Effector memory CD4-positive, alpha-beta T cell (primary cell): ENCODE results near the gene SBK2.

ENCODE experiments used
- DNase-seq, 3 donors: peaks; one replicate each; pipeline ENCODE4 v3.0.0-alpha.2; 2020
- H3K27ac ChIP-seq: 2 replicates; pipeline ENCODE4 v1.7.0; 2013; ENCODE audit warnings: mild to moderate bottlenecking, low read length, moderate library complexity; ENCODE audit not compliant: insufficient read depth, poor library complexity, severe bottlenecking
- H3K27me3 ChIP-seq: replicated peaks from 2 replicates; pipeline ENCODE4 v1.7.0; 2013; ENCODE audit warnings: mild to moderate bottlenecking, low read length; ENCODE audit not compliant: insufficient read depth, control insufficient read depth, poor library complexity, severe bottlenecking
- H3K36me3 ChIP-seq: 2 replicates; pipeline ENCODE4 v1.7.0; 2013; ENCODE audit warnings: mild to moderate bottlenecking, low read length, moderate library complexity; ENCODE audit not compliant: control insufficient read depth, insufficient read depth
- H3K4me1 ChIP-seq: 2 replicates; pipeline ENCODE4 v1.7.0; 2013; ENCODE audit warnings: low read length, mild to moderate bottlenecking; ENCODE audit not compliant: control insufficient read depth, insufficient read depth, poor library complexity, severe bottlenecking
- H3K4me3 ChIP-seq: 2 replicates; pipeline ENCODE4 v1.7.0; 2013; ENCODE audit warnings: low read length, low read depth, mild to moderate bottlenecking; ENCODE audit not compliant: insufficient read depth, poor library complexity, severe bottlenecking
- H3K9me3 ChIP-seq: 2 replicates; pipeline ENCODE4 v1.7.0; 2013; ENCODE audit warnings: mild to moderate bottlenecking, low read length, moderate library complexity; ENCODE audit not compliant: control insufficient read depth

SBK2 gene

DNA sequence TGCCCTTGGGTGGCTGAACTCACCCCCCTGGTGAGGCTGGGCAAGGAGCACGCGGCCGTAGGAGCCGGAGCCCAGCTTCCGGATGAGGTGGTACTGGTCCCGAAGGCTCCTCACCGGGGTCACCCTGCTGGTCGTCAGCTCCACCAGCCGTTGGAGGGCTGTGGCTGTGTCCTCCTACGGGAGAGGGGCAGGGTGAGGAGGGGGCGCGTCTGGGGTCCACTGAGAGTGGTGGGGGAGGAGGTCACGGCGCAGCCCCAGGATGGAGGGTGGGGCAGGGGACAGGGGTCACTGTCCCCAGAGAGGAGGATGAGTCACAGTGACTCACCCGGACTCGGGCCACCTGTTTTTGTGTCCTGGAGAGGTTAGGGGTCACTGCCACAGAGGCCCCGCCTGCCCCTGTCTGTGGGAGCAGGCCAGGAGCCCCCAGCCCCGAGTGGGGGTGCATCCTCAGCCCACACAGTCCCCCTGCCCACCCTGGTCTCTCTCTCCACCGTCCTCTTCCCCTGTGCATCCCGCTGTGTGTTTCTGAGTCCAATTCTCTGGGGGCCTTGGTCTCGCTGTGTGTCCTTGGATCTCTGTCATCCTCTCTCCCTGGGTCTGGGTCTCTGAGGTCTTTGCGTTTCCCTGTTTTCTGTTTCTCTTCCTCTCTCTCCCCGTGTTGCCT lies 8.0 kb upstream of the SBK2 start:
- Histone ChIP-seq H3K36me3 (no peaks in the 10 kb centered on the region), H3K4me3 (no peak overlapping the region), H3K27ac (no peak overlapping the region), H3K27me3 (no peaks in the 10 kb centered on the region), H3K4me1 (no peaks in the 10 kb centered on the region), H3K9me3 (no peaks in the 10 kb centered on the region)
- DNase-seq, result no peak

DNA sequence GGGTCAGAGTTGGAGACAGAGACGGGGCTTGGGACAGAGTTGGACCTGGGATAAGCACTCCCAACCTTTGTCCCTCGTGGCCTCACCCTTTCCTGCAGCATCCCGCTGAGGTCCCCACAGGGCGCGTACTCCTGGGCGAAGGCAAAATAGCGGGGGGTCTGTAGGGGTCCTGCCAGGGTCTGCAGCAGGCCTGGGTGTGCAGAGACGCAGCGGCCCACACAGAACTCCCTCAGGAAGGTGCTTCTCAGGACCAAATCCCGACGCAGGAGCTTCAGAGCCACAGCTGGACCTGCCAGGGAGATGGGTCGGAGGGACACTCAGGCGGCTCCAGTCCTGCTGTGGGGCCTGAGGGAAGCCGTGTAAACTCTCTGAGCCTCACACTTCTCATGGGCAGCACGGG lies 7.1 kb upstream of the SBK2 start:
- Histone ChIP-seq H3K9me3 (no peaks in the 10 kb centered on the region), H3K27me3 (no peaks in the 10 kb centered on the region), H3K27ac (no peak overlapping the region), H3K36me3 (no peaks in the 10 kb centered on the region), H3K4me1 (no peaks in the 10 kb centered on the region), H3K4me3 (no peak overlapping the region)
- no peak for DNase-seq

DNA sequence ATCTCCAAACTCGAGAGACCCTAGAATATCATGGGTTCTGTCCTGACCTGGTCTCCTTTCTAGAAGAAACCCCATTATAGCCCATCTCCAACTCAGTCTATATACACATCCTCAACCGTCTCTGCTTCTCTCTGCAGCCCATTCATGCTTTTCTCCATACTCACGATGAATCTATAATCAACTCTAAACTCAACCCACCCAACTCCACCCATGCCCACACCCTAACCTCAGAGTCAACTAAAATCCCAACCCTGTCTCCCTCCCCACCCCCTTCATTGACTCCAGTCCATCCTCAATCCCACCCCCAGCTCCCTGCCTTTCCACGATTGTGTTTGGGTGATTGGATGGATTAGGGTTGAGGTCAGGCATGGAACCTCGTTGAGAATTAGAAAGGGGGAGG lies 6.6 kb upstream of the SBK2 start:
- Histone ChIP-seq H3K9me3 (no peaks in the 10 kb centered on the region), H3K27ac (no peak overlapping the region), H3K36me3 (no peaks in the 10 kb centered on the region), H3K4me1 (no peaks in the 10 kb centered on the region), H3K4me3 (no peak overlapping the region), H3K27me3 (no peaks in the 10 kb centered on the region)
- DNase-seq, result no peak

DNA sequence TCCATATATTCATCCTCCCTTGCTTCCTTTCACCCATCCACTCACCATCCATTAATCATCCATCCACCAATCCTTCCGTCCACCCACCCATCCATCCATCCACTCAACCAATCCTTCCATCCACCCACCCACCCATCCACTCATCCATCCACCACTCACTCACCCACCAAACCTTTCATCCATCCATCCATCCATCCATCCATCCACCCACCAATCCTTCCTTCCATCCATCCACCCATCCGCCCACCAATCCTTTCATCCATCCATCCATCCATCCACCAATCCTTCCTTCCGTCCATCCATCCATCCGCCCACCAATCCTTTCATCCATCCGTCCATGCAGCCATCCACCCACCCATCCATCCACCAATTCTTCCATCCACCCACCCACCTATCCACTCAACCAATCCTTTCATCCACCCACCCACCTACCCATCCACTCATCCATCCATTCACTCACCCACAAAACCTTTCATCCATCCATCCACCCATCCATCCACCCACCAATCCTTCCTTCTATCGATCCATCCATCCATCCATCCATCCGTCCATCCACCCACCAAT lies 5.4 kb upstream of the SBK2 start:
- H3K36me3 ChIP-seq, result no peaks in the 10 kb centered on the region
- no peak for DNase-seq
- H3K4me3 ChIP-seq, result no peak overlapping the region
- H3K27me3 ChIP-seq, result no peaks in the 10 kb centered on the region
- no peaks in the 10 kb centered on the region for H3K9me3 ChIP-seq
- no peaks in the 10 kb centered on the region for H3K4me1 ChIP-seq
- no peak overlapping the region for H3K27ac ChIP-seq

DNA sequence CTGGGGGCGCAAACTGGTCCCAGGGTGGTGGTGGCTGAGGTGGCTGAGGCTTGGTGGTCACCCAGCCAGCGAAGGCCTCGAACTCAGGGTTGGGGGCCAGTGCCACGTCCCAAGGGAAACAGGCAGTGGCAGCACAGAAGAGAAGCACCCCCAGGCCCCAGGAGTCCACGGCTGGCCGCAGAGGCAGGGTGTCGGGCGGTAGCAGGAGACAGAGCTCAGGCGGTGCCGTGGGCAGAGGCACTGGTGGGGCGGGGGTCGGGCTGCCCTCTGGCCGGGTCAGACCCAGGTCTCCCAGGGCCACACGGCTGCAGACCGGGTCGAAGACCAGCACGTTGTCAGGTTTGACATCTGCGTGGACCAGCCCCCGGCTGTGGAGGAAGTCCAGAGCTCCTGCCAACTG lies 4.2 kb upstream of the SBK2 start:
- Histone ChIP-seq H3K4me1 (no peaks in the 10 kb centered on the region), H3K27ac (no peak overlapping the region), H3K9me3 (no peaks in the 10 kb centered on the region), H3K4me3 (no peak overlapping the region), H3K36me3 (no peaks in the 10 kb centered on the region), H3K27me3 (no peaks in the 10 kb centered on the region)
- no peak for DNase-seq

DNA sequence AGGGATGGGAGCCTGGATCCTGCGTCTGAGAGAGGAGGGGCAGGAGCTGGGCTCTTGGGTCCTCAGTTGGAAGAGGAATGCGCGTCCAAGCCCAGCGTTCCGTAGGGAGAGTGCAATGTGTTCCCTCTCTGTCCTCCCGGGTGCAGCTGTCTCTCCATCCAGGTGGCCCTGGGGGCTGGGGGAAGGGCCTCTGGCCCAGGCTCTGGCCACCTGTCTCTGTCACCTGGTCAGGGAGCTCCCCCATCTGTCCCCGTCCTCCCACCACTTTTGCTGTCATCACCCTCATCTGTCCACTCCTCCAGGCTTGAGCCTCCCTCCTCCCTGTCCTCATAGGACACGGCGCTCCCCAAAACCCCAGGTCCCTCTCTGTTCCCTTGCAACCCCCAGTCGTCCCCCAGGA lies 3.7 kb upstream of the SBK2 start:
- no peaks in the 10 kb centered on the region for H3K4me1 ChIP-seq
- H3K9me3 ChIP-seq, result no peaks in the 10 kb centered on the region
- H3K27me3 ChIP-seq, result no peaks in the 10 kb centered on the region
- DNase-seq, result no peak
- H3K27ac ChIP-seq, result no peak overlapping the region
- H3K4me3 ChIP-seq, result no peak overlapping the region
- no peaks in the 10 kb centered on the region for H3K36me3 ChIP-seq

DNA sequence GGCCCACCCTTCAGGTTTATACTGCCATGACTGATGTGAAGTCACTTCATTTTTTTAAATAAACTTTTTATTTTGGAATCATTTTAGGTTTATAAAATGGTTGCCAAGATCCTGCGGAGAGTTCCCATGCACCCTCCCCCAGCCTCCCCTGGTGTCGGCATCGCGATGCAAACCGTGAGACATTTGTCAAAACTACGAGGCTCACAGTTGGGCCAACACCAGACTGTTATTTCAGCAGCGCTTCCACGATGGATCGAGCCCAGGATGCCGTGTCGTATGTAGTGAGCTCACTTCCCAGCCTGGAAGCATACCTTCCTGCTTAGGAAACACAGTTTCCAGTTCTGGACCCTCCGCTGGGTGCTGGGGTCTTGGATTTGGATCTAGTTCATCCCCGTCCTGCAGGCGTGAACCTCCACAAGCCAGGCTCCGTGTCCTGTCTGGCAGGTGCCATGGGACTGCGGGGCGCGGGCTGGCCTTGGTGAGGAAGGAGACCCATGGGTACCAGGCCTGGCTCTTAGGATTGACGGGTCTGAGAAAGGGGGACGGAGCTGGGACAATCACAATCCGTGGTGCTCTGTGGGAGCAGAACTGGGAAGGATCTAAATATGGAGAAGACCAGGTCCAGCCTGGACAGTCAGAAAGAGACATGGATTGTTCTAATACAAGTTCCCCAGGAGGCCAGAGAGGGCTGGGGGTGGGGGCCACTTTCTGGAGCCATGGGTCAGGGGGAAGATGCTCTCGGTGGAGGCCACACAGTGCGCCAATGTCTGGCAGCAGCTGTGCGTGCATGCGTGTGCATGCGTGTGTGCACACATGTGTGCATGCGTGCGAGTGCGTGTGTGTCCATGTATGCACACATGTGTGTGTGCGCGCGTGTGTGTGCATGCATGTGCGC lies 2.4 kb upstream of the SBK2 start:
- Histone ChIP-seq H3K36me3 (no peaks in the 10 kb centered on the region), H3K9me3 (no peaks in the 10 kb centered on the region), H3K27me3 (no peaks in the 10 kb centered on the region), H3K27ac (no peak overlapping the region), H3K4me3 (no peak overlapping the region), H3K4me1 (no peaks in the 10 kb centered on the region)
- no peak for DNase-seq

DNA sequence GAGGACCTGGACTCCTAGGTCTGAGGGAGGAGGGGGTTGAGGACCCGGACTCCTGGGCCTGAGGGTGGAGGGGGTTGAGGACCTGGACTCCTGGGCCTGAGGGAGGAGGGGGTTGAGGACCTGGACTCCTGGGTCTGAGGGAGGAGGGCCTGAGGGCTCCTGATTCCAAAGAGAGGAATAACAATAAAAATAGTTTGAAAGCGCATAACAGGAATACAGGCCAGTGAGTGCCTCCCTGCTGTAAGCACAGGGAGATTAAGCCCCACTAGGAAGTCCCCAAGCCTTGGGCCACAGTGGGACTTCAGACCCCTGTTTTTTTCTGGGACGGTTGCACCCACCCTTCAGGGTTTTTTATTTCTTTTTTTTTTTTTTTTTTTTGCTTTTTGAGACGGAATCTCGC lies 1.2 kb upstream of the SBK2 start:
- DNase-seq, result no peak
- Histone ChIP-seq H3K4me1 (no peaks in the 10 kb centered on the region), H3K27me3 (no peaks in the 10 kb centered on the region), H3K9me3 (no peaks in the 10 kb centered on the region), H3K4me3 (no peak overlapping the region), H3K36me3 (no peaks in the 10 kb centered on the region), H3K27ac (no peak overlapping the region)

DNA sequence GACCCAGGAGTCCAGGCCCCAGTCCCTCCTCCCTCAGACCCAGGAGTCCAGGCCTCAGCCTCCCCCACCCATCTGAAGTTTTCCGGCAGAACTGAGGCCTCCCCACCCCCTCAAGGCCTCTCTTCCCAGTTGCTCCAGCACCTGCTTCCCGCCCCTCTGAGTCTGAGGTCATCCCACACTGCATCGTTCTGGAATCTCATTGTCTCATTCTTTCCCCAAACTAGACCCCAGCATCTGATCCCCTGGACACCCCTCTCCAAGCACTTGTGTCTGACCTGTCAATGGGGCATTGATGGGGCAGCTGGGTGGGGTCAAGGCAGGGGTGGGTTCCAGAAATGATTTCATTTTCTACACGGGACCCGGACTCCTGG lies 793 bp upstream of the SBK2 start:
- H3K27me3 ChIP-seq, result no peaks in the 10 kb centered on the region
- H3K4me3 ChIP-seq, result no peak overlapping the region
- DNase-seq, result no peak
- no peaks in the 10 kb centered on the region for H3K36me3 ChIP-seq
- no peaks in the 10 kb centered on the region for H3K4me1 ChIP-seq
- H3K27ac ChIP-seq, result no peak overlapping the region
- H3K9me3 ChIP-seq, result no peaks in the 10 kb centered on the region

DNA sequence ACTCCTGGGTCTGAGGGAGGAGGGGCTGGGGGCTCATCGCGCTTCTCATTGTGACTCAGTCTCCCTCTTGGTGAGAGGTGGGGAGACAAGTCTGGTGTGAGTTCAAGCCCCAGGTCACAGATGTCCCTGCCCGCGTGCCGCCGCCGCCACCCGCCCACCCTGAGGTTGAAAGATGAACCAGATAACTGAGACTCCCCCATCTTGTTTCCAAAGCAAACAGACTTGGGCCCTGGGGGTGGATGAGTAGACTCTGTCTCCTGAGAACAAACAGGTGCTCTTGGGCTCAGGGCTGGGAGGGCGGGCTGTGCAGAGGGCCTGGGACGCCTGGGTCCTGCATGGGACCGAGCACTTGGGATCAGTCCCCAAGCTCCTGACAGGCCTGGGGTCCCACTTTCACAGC lies 567 bp downstream of the SBK2 start:
- H3K9me3 ChIP-seq, result no peaks in the 10 kb centered on the region
- no peaks in the 10 kb centered on the region for H3K36me3 ChIP-seq
- no peak overlapping the region for H3K4me3 ChIP-seq
- no peaks in the 10 kb centered on the region for H3K27me3 ChIP-seq
- H3K27ac ChIP-seq, result no peak overlapping the region
- H3K4me1 ChIP-seq, result no peaks in the 10 kb centered on the region
- DNase-seq, result no peak
